ENCODE results near the gene ZNF530.

GRCh38 chr19:57570707-57571106, 29.0 kb upstream of the ZNF530 start:
- TF ChIP-seq PPARA (CRISPR knock-in tag; IDR thresholded peaks at IDR 0.05; ENCODE audit: borderline replicate concordance) (no peak), TOX (CRISPR knock-in tag; IDR thresholded peaks at IDR 0.05; ENCODE audit: borderline replicate concordance) (no peak), ZFP3 (CRISPR knock-in tag; IDR thresholded peaks at IDR 0.05) (no peak), ZFP30 (CRISPR knock-in tag; IDR thresholded peaks at IDR 0.05) (no peak), PATZ1 (CRISPR knock-in tag; IDR thresholded peaks at IDR 0.05; ENCODE audit: borderline replicate concordance) (no peak), TCF4 (CRISPR knock-in tag; IDR thresholded peaks at IDR 0.05; ENCODE audit: borderline replicate concordance) (no peak), GLIS3 (CRISPR knock-in tag; IDR thresholded peaks at IDR 0.05) (no peak), CREB5 (CRISPR knock-in tag; IDR thresholded peaks at IDR 0.05; ENCODE audit: low read depth) (no peak)
